Neural crest cell (in vitro differentiated cells): Measurements from ENCODE around the gene TOP3B. TPM values are rescaled to one million over a fixed set of nuclear protein-coding genes. Genes with fewer than 3 reads are reported as not detected.

ENCODE experiments used
- DNase-seq: peaks from one replicate; pipeline ENCODE4 v3.0.0; 2021; ENCODE audit warnings: low read depth, mixed read lengths, low spot score
- H3K27ac Mint-ChIP-seq: one replicate; pipeline ENCODE4 v1.8.0; 2021; ENCODE audit warnings: mild to moderate bottlenecking, mixed read lengths; ENCODE audit not compliant: unreplicated experiment
- H3K27me3 Mint-ChIP-seq: 2 replicates; pipeline ENCODE4 v1.8.0; 2021; ENCODE audit warnings: low read depth, mild to moderate bottlenecking, mixed read lengths
- H3K36me3 Mint-ChIP-seq: 2 replicates; pipeline ENCODE4 v1.8.0; 2021; ENCODE audit warnings: low read depth, mild to moderate bottlenecking, mixed read lengths
- H3K4me1 Mint-ChIP-seq: 2 replicates; pipeline ENCODE4 v1.8.0; 2021; ENCODE audit warnings: mixed read lengths
- H3K4me3 Mint-ChIP-seq: one replicate; pipeline ENCODE4 v1.8.0; 2021; ENCODE audit warnings: mild to moderate bottlenecking, mixed read lengths
- H3K9me3 Mint-ChIP-seq: 2 replicates; pipeline ENCODE4 v1.8.0; 2021; ENCODE audit warnings: mixed read lengths
- total RNA-seq: library from RNA; stranded (reverse); gene quantifications from 2 replicates; pipeline ENCODE4 v1.2.1, GENCODE V29; 2021
- TF ChIP-seq, protein P1 (sequence below): fragments of 200-600 bp; sonication (generic); conservative IDR thresholded peaks from 2 replicates; pipeline ENCODE4 v1.5.0; 2021; ENCODE audit warnings: antibody characterized with exemption, mild to moderate bottlenecking

The TOP3B gene
- total RNA-seq, 1 donor from 2014 or later, result 77.5 TPM

DNA sequence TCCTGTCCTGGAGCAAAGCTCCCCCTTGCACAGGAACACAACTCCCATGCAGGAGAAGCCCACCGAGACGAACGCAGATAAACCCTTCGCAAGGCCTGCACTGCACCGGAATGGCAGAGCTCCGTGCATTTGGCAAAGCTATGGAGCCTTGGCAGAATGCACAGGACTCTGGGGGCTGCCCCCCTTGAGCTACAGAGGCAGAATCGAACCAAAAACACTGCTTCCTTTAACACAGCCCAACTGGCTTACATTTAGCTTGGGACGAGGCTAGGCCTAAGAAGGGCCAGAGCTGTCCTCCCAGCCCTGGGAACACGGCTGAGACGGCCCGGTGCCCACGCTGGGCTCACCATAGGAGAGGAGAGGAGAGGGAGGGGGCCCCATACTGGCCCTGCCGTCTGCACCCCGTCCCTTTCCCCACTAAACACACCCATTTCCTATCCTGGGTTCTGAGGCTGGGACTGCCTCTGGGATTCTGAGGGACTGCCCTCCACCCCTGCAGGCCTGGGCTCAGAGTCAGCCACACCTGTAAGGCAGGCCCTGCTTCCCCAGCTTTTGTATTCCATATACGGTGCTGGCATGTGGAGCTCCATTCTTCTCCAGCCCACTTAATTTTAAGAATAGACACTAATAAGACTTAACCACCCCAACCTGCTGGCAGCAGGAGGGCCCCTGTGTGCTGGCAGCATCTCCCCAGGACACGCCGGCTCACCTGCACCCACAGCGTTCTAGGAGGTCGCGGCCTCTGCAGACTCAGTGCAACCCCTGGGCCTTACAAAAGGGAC lies 62.9 kb downstream of the TOP3B start:
- no peak for DNase-seq
- H3K9me3 Mint-ChIP-seq, result no peaks in the 10 kb centered on the region
- no peak overlapping the region for H3K27ac Mint-ChIP-seq
- no peak overlapping the region for H3K4me3 Mint-ChIP-seq
- H3K36me3 Mint-ChIP-seq, result no peaks in the 10 kb centered on the region
- TF ChIP-seq, protein P1, sequence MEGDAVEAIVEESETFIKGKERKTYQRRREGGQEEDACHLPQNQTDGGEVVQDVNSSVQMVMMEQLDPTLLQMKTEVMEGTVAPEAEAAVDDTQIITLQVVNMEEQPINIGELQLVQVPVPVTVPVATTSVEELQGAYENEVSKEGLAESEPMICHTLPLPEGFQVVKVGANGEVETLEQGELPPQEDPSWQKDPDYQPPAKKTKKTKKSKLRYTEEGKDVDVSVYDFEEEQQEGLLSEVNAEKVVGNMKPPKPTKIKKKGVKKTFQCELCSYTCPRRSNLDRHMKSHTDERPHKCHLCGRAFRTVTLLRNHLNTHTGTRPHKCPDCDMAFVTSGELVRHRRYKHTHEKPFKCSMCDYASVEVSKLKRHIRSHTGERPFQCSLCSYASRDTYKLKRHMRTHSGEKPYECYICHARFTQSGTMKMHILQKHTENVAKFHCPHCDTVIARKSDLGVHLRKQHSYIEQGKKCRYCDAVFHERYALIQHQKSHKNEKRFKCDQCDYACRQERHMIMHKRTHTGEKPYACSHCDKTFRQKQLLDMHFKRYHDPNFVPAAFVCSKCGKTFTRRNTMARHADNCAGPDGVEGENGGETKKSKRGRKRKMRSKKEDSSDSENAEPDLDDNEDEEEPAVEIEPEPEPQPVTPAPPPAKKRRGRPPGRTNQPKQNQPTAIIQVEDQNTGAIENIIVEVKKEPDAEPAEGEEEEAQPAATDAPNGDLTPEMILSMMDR, result no peak
- H3K27me3 Mint-ChIP-seq, result no peaks in the 10 kb centered on the region
- H3K4me1 Mint-ChIP-seq, result peaks cover 9% of the 10 kb centered on the region

DNA sequence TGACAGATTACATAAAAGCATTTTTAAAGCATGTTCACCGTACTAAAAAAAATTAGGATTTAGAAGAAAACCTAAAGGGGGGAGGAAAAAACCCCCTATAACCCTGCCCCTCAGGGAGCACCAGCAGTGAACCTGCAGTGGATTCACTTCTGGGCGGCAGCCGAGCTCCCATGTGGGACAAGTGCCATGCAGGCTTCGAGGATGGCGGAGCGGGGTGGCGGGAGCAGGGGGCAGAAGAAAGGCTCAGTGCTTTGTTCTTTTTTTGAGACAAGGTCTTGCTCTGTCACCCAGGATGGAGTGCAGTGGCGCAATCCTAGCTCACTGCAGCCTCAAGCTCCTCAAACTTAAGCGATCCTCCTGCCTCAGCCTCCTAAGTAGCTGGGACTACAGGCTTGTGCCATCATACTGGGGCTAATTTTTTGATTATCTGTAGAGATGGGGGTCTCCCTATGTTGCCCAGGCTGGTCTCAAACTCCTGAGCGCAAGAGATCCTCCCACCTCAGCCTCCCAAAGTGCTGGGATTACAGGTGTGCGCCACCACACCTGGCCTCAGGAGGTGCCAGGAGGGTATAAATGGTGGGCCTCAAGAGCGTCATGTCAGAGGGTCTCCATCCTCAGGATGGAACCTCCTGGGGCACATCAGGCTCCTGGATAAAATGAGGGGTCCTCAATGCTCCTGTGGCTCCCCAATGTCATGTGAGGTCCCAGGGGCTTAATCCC lies 64.0 kb downstream of the TOP3B start:
- Mint-ChIP-seq H3K36me3 (no peaks in the 10 kb centered on the region), H3K4me1 (peaks cover 9% of the 10 kb centered on the region)
- no peak for DNase-seq

DNA sequence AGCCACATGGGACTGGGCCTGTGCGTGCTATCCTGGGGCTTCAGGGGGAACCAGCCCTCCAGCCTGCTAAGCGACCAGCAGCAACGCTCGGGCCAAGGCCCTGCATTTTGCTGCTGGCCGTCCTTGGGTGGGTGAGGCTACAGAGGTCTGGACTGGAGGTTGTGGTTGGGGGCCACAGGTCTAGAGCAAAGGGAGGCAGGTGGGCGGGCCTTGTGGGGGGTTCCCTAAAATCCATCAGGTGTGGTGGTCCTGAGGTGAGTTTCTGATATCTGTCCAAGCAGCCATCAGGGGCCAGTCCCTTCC lies 64.7 kb downstream of the TOP3B start:
- Mint-ChIP-seq H3K27me3 (no peaks in the 10 kb centered on the region), H3K9me3 (no peaks in the 10 kb centered on the region), H3K27ac (no peak overlapping the region), H3K36me3 (no peaks in the 10 kb centered on the region), H3K4me3 (no peak overlapping the region), H3K4me1 (peaks cover 9% of the 10 kb centered on the region)
- DNase-seq, result no peak
- TF ChIP-seq, protein P1, result no peak

More for the DNA sequence above, 64.0 kb downstream of the TOP3B start:
- Mint-ChIP-seq H3K27ac (no peak overlapping the region), H3K9me3 (no peaks in the 10 kb centered on the region), H3K27me3 (no peaks in the 10 kb centered on the region), H3K4me3 (no peak overlapping the region)
- TF ChIP-seq, protein P1, result no peak

DNA sequence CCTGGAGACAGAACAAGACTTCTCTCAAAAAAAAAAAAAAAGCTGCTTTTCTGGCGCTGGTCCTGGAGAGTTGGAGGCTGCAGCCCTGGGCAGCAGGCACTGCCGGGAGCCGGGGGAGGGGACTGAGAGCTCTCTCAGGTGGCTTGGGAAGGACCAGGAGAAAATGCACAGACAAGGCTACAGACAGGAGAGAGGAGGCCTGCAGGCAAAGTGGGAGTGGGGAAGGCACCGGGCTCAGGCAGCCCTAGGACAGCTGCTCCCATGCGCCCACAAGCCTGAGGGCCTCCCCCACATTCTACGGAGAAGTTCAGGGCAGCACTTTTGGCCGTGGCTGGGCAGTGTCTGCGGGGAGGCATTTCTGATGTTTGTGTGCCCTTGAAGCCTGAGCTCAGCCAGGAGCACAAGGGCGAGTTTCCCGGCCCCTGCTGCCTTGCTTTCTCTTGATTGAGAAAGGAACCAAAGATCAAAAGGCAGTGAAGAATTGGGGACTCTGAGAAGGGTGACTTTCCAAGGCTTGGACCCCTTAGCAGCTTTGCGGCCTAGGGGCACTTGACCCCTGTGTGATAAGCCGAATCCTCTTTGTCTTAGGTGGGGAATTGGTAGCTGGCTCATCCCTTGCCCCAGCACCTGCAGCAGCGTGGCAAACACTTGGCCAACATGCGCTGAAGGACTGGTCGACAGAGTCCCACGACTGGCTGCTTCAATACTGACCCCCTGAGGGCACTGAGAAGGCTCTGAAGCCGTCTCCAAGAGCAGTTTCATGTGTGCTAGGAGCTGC lies 65.2 kb downstream of the TOP3B start:
- H3K4me3 Mint-ChIP-seq, result no peak overlapping the region
- H3K27me3 Mint-ChIP-seq, result no peaks in the 10 kb centered on the region
- H3K9me3 Mint-ChIP-seq, result no peaks in the 10 kb centered on the region
- TF ChIP-seq, protein P1, result no peak
- no peaks in the 10 kb centered on the region for H3K36me3 Mint-ChIP-seq
- DNase-seq, result no peak
- H3K4me1 Mint-ChIP-seq, result peaks cover 9% of the 10 kb centered on the region
- H3K27ac Mint-ChIP-seq, result no peak overlapping the region

DNA sequence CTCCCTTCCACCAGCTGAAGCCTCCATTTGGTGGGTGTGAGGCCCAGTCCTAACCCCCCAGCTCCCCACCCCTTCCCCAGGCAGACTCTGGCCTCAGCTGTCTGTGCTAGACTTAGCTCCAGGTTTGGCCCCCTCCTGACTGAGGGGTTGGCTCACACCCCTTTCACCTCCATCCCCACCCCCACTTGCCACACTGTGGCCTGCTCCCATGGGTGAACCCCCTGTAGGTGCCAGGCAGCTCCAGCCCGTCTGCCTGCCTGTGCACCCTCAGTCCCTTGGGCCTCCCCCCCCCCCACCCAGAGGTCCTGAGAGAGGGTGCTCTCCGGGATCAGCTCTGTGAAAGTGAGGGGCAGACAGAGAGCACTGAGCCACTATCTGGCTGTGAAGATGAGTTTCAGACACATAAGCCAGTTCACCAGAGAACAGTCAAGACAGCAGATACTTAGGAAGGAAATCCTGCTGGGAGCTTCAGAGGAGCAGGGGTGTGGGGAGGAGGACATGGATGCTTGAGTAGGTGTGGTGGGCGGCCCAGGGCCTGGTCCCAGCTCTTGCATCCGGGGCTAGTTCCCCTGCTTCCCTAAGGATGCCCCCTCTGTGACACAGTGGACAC lies 66.2 kb downstream of the TOP3B start:
- Mint-ChIP-seq H3K9me3 (no peaks in the 10 kb centered on the region), H3K27me3 (no peaks in the 10 kb centered on the region), H3K4me1 (peaks cover 9% of the 10 kb centered on the region), H3K36me3 (no peaks in the 10 kb centered on the region), H3K4me3 (no peak overlapping the region), H3K27ac (no peak overlapping the region)
- TF ChIP-seq, protein P1, result no peak
- no peak for DNase-seq
